HG02870 (cell line): ENCODE data around the gene RPS21.

Source experiments
- ATAC-seq: cut with Tn5 transposase; IDR thresholded peaks from one replicate; pipeline ENCODE4 v1.9.1; 2021; ENCODE audit warnings: mild to moderate bottlenecking, moderate library complexity; ENCODE audit not compliant: unreplicated experiment

The RPS21 gene

DNA sequence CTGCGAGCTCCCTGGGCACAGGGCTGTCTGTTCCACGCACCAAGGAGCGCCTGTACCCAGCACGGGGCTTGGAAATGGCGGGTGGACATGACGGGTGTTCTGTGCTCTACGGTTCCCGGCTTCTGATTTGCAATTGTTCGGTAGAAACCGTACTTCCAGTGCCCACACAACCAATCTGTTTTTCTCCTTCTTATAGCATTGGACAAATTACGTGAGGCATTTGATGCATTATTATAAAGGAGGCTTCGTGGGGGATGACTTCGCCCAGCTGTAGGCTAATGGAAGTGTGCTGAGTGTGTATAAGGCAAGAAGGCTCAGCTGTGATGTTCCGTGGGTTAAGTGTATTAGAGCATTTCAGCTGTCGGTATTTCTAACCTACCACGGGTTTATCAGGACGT lies 9.8 kb upstream of the RPS21 start:
- no peak for ATAC-seq

DNA sequence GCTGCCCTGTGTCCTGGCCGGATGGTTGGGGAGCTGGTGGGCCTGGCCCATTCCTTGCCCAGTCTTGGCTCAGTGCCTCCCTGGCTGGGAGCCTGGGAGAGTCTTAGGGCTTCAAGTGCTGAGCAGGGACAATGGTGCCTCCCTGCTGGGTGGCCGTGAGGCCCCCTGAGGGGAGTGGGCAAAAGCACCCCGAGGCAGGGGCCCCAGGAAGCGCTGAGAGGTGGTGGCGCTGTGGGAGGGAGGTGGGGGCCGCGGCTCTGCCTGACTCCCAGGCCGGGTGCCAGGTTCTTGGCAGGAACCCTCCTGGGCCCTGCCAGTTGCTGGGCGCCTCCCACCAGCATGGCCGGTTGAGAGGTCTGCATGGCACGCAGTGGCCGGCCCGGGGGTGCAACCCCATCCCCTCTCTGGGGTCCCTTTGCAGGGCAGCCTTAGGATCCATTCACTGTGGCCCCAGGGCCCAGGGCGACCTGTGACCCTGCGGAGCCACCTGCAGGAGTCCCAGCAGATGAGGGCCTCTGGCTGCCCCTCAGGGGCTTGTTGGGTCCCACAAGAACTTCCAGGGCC lies 9.2 kb upstream of the RPS21 start:
- no peak for ATAC-seq

DNA sequence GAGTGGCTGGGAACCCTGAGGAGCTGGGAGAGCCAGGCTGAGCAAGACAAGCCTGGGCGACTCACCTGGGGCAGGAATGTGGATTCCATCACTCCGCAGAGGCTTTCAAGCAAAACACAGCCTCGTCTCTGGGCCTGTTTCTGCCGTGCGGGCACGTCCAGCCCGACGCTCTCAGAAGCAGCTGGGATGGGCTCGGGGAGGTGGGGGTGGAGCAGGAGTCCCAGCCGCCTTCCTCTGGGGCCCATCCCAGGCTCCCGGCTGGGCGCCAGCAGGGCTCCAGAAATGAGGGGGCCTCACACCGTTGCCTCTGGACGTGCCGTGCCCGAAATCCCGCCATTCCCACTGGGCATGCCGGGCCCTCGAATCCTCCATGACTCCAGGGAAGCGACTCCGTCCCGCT lies 8.7 kb upstream of the RPS21 start:
- ATAC-seq, result no peak

DNA sequence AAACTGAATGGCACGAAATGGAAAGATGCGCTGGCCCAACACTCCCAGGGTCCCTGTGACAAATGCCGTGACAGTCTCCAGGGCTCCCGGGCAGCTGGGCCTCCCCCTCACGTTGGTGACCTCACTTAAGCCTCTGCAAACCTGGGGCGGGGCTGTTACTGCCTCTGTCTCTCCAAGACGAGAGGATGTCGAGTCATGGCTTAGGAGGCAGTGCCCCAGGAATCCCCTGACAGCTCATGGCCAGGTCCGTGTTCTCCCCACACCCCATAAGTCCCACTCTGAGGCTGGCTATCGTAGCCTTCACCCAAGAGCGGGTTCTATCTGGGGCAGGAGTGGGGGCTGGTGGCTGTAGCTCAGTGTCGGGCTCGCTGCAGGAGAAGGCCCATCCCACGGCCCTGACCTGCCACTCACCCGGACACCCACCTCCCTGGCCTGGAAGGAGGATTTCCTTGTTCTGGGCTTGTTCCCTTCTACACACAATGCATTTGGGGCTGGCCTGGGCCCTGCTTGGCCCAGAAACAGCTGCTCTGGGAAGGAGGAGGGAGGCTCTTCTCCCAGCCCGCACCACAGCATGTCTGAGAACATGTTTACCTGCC lies 5.6 kb upstream of the RPS21 start:
- no peak for ATAC-seq

DNA sequence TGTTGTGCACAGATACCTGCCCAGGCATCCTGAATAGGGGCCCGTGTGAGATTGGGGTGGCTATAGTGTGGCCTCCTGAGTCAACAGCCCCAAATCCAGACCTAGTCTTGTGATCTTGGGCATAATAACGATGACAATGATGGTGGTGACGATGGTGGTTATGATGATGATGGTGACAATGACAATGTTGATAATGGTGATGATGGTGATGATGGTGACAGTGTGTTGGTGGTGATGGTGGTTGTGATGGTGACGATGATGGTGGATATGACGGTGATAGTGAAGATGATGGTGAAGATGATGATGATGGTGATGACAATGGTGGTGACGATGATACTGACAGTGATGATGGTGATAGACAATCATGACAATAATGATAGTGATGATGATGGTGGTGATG lies 5.1 kb upstream of the RPS21 start:
- ATAC-seq, result no peak

DNA sequence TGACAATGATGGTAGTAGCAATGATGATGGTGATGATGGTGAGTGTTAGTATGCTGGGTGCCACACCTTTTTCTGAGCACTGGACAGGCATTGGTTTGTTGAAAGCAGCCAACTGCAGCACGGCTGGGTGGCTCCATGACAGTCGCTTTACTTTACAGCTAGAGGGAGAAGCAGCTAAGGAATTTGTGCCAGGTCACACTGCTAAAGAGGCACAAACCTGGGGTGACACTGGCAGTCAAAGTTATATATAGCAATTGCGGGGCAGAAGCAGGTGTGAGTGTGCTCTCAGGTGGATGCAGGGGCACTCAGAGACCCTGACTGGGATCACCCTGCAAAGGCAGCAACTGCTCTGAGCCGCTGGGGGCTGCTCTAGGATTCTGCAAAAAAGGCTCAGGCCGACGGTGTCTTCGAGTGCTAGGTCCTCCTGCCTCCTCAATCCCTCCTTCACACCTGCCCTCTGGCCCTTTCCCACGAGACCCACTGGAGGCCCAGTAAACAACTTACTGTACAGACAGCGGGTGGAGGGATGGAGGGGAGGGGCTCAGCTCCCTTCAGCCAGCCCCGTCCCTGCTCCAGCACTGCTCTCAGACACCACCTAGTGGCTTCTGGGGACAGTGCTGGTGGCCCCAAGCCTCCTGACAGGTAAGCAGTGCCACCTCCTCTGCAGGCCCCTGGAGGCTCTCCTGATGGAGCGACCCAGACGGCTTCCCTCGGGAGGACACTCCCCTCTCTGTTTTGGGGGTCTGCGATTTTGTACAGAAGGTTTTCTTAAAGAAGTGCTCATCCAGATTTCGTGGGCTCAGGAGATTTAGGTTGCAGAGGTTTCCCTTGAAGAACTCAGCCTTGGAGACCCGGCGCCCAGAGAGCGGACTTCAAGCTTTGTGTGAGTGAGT lies 4.4 kb upstream of the RPS21 start:
- peak; percentile 61 for ATAC-seq

DNA sequence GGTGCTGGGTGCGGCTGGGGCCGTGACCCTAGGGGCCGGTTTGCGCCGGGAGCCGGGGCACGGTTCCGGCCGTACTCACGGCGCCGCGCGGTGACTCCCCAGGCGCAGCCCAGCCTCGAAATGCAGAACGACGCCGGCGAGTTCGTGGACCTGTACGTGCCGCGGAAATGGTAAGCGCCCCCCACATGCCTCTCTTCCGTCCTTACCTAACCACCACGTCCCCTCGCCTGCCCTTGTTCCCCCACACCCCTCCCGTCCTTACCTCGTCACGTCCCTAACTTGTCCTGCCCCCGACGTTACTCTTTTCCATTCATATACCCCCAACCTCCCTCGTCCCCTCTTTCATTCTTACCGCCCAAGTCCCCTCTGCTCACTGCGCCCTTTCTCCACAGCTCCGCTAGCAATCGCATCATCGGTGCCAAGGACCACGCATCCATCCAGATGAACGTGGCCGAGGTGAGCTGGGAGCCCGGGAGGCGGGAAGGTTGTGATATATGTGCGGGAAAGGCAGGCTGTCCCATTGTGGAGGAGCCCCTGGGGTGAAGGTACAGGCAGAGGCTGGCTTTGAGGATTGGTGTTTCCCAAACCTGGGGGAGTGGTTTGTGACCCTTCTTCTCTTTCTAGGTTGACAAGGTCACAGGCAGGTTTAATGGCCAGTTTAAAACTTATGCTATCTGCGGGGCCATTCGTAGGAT lies 463 bp downstream of the RPS21 start:
- ATAC-seq, result no peak

DNA sequence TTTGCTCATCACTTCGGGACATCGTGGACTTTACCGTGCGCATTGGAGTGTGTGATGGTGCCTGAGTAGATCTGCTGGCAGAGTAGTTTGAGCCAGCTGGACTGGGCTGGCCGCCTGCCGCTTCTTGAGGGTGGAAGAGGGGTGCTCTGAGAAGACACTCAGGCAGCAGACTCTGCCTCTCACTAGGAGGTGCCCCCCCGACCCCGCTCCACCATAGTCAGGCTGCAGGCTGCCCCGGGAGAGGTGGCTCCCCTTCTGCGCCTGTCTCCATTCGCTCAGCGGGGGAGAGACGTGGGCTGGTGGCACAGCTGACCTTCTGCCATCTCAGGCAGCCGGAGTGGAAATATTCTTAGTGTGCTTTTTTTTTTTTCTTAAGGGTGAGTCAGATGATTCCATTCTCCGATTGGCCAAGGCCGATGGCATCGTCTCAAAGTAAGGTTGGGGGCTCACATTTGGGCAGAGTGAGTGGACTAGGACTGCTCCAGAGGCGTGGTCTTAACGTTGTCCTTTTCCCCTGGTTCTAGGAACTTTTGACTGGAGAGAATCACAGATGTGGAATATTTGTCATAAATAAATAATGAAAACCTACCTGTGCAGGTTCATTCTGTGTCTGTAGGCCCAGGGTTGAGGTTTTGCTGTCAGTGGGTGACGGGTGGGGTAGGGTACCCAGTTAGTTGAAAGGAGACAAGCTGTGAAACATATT lies 1.2 kb downstream of the RPS21 start:
- no peak for ATAC-seq

DNA sequence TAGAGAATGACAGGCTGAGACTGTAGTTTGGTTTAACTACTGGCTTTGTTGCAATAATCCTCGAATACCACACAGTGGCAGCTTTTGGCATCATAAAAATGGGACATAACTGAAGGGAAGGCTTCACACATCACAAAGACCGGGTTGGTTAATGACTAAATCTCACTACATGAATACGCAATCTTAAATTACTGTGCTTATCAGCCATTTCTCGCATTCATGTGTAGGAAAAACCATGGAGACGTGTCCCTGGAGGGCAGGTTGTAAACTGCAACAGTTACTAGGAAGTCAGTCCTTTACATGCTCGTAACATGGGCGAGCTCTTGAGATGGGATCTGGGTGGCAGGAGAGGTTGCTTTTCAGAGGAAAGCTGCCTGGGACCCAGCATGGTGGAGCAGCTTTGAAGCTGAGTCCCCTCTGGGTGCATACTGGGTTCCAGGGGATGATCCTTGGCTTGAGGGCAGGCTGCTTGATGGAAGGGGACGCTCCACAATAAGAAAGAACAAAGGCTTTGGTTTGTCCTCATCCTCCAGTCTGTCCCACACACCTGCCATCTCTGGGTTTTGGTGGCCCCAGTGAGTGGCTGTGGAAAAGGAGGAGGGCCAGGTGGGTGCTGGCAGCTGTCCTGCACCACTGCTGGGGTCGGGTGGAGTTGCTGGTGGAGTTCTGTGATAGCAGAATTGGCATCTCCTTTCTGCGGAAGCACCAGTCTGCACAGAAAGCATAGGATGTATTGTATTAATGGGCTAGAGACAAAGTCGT lies 2.1 kb downstream of the RPS21 start:
- ATAC-seq, result no peak

DNA sequence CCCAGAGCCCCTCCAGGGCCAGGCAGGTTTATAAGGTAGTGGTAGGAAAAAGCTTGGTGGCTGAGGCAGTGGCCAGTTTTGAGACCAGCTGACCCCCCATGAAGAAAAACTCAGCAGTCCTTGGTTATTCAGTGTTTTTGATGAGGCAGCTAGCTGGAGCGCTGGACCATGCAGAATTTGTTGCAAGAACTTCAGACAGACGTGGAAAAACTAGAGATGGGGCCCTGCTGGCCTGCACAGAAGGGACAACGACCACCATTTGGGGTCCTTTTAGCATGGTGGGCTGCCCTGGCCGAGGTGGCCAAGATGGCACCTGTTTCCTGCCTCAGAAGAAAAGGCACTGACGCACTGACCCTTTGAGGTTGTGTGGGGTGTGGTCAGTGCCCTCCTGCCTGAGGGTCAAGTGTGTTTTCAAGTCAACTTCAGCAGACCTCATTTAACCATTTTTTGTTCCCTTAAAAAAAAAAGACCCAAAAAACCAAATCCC lies 2.7 kb downstream of the RPS21 start:
- ATAC-seq, result no peak

DNA sequence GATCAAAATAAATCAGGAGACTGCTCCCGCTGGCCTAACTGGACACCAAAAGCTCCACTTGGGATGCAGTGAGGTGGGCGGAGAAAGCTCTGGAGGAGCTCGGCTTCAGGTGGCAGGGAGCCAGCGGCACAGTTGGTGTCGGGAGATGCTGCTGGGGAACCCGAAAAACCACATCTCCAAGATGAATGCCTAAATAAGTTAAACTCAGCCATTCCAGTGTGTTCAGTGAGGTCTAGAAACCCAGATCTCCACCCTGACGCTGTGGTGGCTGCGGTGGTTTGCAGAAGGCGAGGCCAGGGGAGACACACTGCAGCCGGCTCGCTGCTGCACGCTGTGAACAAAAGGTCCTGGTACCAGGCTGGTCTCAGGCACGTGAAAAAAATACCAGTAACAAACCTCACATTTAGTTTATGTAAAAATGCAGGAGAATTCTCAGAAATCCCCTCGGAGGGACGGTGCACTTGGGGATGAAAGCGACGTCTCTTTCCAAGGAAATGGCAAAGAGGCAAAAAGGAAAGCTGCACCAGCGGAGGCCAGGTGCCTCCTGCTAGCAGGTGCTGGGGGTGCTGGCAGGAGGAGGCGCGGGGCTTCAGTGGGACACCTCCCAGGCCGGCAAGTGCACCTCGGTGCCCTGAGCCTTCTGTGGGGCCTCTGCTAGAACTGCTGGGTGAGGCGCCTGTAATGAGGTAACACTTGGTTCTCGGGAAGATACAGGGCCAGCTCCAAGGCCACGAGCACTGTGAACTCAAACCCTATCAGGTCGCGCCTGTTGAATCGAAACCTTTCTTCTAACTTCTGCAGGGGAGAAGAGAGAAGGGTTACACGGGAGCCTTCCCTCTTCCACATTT lies 3.6 kb downstream of the RPS21 start:
- no peak for ATAC-seq

DNA sequence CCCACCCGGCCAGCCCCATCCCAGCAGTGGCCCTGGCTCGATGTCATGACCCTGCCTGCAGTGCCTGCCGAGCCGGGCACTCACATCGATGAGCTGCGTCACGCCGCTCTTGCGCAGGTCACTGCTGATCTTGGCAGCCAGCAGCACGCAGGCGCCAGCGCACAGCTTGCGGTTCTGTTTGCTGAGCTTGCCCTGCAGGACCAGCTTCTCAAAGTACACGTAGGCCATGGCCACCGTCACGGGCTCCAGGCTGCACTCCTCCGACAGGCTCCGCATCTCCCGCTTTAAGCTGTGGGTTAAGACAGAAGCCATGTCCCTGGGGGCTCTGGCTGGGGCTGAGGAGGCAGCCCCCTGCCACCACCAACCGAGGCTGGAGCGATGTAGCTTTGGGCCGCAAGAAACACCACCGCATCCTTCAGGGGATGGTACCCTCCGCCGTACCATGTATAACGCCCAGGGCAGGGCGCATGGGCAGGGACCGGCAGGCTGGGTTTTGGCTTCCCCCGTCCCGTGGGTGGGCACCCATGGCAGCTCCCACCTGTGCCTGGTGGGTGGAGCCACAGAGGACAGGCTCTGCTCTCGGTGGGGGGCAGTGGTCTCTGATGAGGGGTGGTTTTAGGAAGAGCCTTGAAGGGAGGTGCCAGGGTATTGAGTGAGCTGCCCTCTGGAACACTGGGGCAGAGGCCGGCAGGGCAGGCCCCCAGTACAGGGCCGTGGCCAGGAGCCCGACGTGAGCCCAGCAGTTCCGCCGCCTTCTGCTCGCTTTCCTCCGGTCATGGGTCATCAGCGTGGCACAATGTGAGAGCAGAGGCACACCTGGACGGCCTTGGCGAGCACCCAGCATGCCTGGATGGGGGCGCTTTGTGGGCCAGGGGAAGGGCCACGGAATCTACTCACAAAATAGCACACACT lies 4.5 kb downstream of the RPS21 start:
- ATAC-seq, result no peak

DNA sequence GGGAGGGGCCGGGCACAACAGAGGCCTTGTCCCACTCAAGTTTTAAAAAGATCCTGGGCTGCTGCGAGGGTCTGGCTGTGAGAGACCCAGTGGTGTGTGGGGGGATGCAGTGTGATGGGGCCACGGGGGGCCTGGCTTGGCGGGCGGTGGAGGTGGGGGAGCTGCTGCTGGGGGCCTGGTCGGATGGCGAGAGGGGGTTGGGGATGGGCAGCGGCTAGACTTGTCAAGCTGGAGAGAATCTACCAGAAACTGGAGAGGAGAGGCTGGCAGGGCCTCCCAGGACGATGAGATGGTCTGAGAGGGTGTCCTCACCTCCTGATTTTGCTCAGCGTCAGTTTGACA lies 5.1 kb downstream of the RPS21 start:
- ATAC-seq, result no peak

DNA sequence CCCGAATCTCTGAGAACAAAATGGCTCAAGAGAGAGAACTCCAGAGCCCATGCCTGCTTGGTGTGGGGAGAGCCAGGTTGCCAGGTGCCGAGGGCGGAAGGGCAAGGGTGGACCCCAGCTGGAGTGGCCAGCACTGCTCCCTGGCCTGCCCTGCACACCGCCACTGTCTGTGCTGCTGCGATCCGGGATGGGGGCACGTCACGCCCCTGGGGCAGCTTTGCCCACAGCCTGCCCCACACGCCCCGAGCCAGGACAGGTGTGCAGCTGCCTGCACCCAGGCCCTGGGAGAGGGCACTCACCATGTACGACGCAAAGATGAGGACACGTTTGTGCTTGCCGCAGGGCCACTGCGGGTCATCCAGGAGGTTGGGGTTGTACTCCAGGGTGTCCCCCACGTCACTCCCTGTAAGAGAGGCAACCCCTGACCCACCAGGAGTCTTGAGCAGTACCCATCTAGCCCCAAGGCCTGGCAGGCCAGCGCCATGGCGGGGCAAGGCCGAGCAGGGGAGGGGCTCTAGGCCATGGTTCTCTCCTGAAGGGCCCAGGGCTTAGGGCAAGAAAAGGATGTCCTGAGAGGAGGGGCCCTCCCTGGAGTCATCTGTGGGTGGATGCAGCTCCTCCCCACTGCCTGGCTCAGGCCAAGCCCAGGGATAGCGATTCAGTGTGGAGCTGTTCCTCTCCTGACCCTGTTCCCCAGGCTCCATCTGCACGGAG lies 5.9 kb downstream of the RPS21 start:
- ATAC-seq, result no peak

DNA sequence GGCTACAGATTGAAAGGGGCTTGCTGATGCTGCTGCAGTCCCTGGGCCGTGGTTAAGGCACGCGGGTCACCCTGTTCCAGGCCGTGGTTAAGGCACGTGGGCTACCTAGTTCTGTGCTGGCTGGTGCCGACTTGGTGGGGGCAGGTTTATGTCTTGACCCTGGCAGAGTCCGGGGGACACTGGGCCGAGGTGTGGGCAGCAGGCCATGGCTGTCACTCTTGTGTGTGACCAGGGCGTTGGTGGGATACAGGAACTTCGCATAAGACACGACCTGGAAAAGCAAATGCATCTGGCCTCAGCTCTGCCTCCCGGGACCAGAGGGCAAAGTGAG lies 6.4 kb downstream of the RPS21 start:
- ATAC-seq, result no peak

DNA sequence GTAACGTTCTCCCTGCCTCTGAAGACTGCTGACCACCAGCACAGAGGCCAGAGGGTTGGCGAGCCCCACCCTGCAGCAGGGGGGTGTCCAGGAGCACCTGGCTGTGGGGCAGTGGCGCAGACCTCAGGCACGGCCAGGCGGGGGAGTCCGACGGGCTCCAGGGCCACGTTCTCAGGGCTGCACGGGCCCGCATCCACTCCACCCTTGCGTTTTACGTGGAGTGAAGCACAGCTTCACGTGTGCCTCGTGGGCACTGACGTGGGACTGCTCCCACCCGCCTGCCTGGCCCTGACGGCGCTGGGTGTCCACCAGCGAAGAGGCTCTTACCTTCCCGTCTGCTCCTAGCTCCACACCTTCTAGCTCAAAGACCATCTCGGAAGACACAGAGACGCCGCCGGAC lies 6.9 kb downstream of the RPS21 start:
- ATAC-seq, result no peak

DNA sequence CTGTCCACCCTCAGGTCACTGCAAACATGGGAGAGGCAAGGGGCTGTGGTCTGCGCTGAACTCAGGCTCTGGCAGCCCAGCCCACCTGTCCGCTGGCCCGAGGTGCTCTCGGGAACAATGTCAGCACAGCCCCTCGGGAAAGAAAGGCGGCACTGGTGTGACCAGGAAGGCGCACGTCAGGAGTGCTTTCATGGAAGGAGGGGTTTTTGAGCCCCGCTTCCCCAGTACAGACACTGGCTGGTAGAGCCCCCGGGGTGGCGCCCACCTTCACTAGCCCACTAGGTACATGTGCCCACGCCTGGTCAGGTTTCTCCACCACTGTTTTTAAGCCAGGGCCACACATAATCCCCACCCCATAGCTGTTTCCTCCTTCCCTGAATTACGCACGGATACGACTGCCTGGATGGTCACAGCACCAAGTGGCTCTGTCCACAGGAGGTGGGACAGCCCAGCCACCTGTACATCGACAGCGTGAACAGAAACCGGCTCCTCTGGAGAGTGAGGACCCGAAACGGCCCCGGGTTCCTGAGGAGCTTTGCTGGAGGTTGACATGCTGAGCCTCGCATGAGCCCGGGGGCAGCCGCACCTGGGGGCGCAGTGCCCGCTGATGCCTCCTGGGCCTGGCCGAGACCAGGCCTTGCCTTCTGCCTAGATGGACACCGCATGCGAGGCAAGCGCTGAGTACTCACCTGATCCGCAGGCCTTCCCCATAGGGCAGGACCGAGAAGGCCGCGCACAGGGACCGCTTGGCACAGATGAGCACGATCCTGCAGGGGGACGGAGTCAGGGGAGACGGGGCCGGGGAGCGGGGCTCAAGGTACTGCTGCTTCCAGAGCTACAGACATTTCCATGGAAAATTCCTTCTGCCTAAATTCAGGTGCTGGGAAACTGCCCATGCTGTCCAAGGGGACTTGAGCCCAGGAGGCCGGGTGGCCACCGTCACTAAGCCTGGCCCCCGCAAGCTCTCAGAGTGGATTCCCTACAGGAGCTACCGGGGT lies 7.6 kb downstream of the RPS21 start:
- no peak for ATAC-seq
